SK-N-SH (cell line): ENCODE results near the gene CAPN5. TPM values are rescaled to one million over a fixed set of nuclear protein-coding genes. Genes with fewer than 3 reads are reported as not detected.

Experiments
- CTCF ChIA-PET: fragments of 300-600, 350-600 bp; formaldehyde crosslinking; extraction: SDS; loops from one replicate; lab custom pipeline; 2021; lab: Yijun Ruan, JAX
- POLR2A ChIA-PET: fragments of 350-600 bp; sonication (Branson Sonifier 250); formaldehyde crosslinking; extraction: SDS; loops from one replicate; lab custom pipeline; 2020; ENCODE audit warnings: antibody characterized with exemption, inconsistent platforms; lab: Yijun Ruan, JAX
- DNase-seq: peaks from one replicate; pipeline ENCODE4 v3.0.0; 2012
- H2AFZ ChIP-seq: fragments of 200-600 bp; sonication (generic); 2 replicates; pipeline ENCODE4 v1.8.1; 2016; ENCODE audit warnings: antibody characterized with exemption, mild to moderate bottlenecking, low read depth
- H3F3A ChIP-seq: fragments of 200-600 bp; sonication (generic); replicated peaks from 2 replicates; pipeline ENCODE3; 2016; ENCODE audit warnings: antibody characterized with exemption, mild to moderate bottlenecking; ENCODE audit not compliant: insufficient read depth
- H3K27ac ChIP-seq, 2 experiments: fragments of 200-500 bp in 1 of 2; fragments of 200-600 bp in 1 of 2; sonication (Bioruptor generic) in 1 of 2; sonication (generic), shearing (Covaris generic) in 1 of 2; 2 replicates each; pipeline versions ENCODE4 v1.5.1 to v1.6.1; 2014 to 2016; ENCODE audit warnings: low read depth in 2 of 2, inconsistent platforms in 1 of 2, low read length in 1 of 2, mild to moderate bottlenecking in 1 of 2, mixed read lengths in 1 of 2
- H3K27me3 ChIP-seq: fragments of 200-600 bp; sonication (generic), shearing (Covaris generic); 2 replicates; pipeline ENCODE4 v1.6.1; 2016; ENCODE audit warnings: mixed run types; ENCODE audit not compliant: insufficient read depth
- H3K36me3 ChIP-seq, 2 experiments: fragments of 200-500 bp in 1 of 2; fragments of 200-600 bp in 1 of 2; sonication (Bioruptor generic) in 1 of 2; sonication (generic) in 1 of 2; replicated peaks in 1 of 2; 2 replicates each; pipeline versions ENCODE3 to v1.5.1; 2014 to 2016; ENCODE audit warnings: low read length in 1 of 2, mild to moderate bottlenecking in 1 of 2; ENCODE audit not compliant: insufficient read depth in 2 of 2, control insufficient read depth in 1 of 2
- H3K4me1 ChIP-seq, 2 experiments: fragments of 200-500 bp in 1 of 2; fragments of 200-600 bp in 1 of 2; sonication (Bioruptor generic) in 1 of 2; sonication (generic), shearing (Covaris generic) in 1 of 2; 2 replicates each; pipeline versions ENCODE4 v1.5.1 to v1.6.1; 2014 to 2016; ENCODE audit warnings: low read depth in 1 of 2, low read length in 1 of 2, mixed run types in 1 of 2; ENCODE audit not compliant: insufficient read depth in 2 of 2, control insufficient read depth in 1 of 2
- H3K4me2 ChIP-seq: fragments of 200-600 bp; sonication (generic), shearing (Covaris generic); 2 replicates; pipeline ENCODE4 v1.6.1; 2017; ENCODE audit warnings: mixed run types
- H3K4me3 ChIP-seq, 2 experiments: fragments of 200-500 bp in 1 of 2; fragments of 200-600 bp in 1 of 2; sonication (Bioruptor generic) in 1 of 2; sonication (generic), shearing (Covaris generic) in 1 of 2; 2 replicates each; pipeline versions ENCODE4 v1.5.1 to v1.8.1; 2014 to 2016; ENCODE audit warnings: low read depth in 2 of 2, inconsistent platforms in 1 of 2, low read length in 1 of 2, mild to moderate bottlenecking in 1 of 2, mixed read lengths in 1 of 2, moderate library complexity in 1 of 2
- H3K79me2 ChIP-seq: fragments of 200-600 bp; sonication (generic); 2 replicates; pipeline ENCODE4 v1.8.1; 2017; ENCODE audit warnings: mild to moderate bottlenecking; ENCODE audit not compliant: insufficient read depth
- H3K9ac ChIP-seq: fragments of 200-600 bp; sonication (generic); 2 replicates; pipeline ENCODE4 v1.6.1; 2017; ENCODE audit warnings: mixed run types
- H3K9me2 ChIP-seq: fragments of 200-600 bp; sonication (generic); 2 replicates; pipeline ENCODE4 v1.6.1; 2017; ENCODE audit warnings: mixed run types
- H3K9me3 ChIP-seq: fragments of 200-600 bp; sonication (generic); 2 replicates; pipeline ENCODE4 v1.6.1; 2017; ENCODE audit warnings: mixed run types, mild to moderate bottlenecking, moderate library complexity
- H4K20me1 ChIP-seq: fragments of 200-600 bp; sonication (generic); 2 replicates; pipeline ENCODE4 v1.6.1; 2017; ENCODE audit warnings: mild to moderate bottlenecking, mixed run types; ENCODE audit not compliant: insufficient read depth
- CTCF ChIP-seq: fragments of 200-600 bp; sonication (generic); IDR thresholded peaks from 2 replicates; pipeline ENCODE4 v1.6.1; 2017; ENCODE audit warnings: antibody characterized with exemption, mild to moderate bottlenecking, moderate library complexity
- ELF1 ChIP-seq: IDR thresholded peaks from 2 replicates; pipeline ENCODE4 v1.4.0; 2012
- FOXJ3 ChIP-seq: sonication (generic); formaldehyde crosslinking; IDR thresholded peaks from 2 replicates; pipeline ENCODE4 v1.5.1; 2020; ENCODE audit warnings: mild to moderate bottlenecking, missing genetic modification reagents
- GABPA ChIP-seq: IDR thresholded peaks from 2 replicates; pipeline ENCODE4 v1.4.0; 2012; ENCODE audit warnings: low read depth, mild to moderate bottlenecking
- GATA2 ChIP-seq: sonication (generic); formaldehyde crosslinking; IDR thresholded peaks from 2 replicates; pipeline ENCODE4 v1.5.0; 2020; ENCODE audit warnings: mild to moderate bottlenecking, missing genetic modification reagents
- NFIC ChIP-seq: IDR thresholded peaks from 2 replicates; pipeline ENCODE4 v1.4.0; 2012; ENCODE audit warnings: borderline replicate concordance
- PBX3 ChIP-seq: IDR thresholded peaks from 2 replicates; pipeline ENCODE4; 2012
- POLR2AphosphoS5 ChIP-seq: IDR thresholded peaks from 2 replicates; pipeline ENCODE4 v1.6.1; 2012; ENCODE audit warnings: low read depth, low read length
- RCOR1 ChIP-seq: fragments of 150-350 bp; IDR thresholded peaks from 2 replicates; pipeline ENCODE4 v1.6.1; 2017; ENCODE audit warnings: antibody characterized with exemption, low read length
- REST ChIP-seq: IDR thresholded peaks from 2 replicates; pipeline ENCODE4 v1.6.1; 2012; ENCODE audit warnings: mild to moderate bottlenecking, low read depth, low read length, moderate library complexity
- RFX5 ChIP-seq: IDR thresholded peaks from 2 replicates; pipeline ENCODE4 v1.6.1; 2012; ENCODE audit warnings: mild to moderate bottlenecking, improper control_type of control experiment, low read length
- RXRA ChIP-seq: IDR thresholded peaks from 2 replicates; pipeline ENCODE4 v1.4.0; 2012; ENCODE audit warnings: low read depth, mild to moderate bottlenecking, borderline replicate concordance
- SIN3A ChIP-seq: IDR thresholded peaks from 2 replicates; pipeline ENCODE4 v1.6.1; 2012; ENCODE audit warnings: low read depth, mild to moderate bottlenecking, low read length, moderate library complexity, borderline replicate concordance
- TAF1 ChIP-seq: IDR thresholded peaks from 2 replicates; pipeline ENCODE4 v1.6.1; 2012; ENCODE audit warnings: low read depth, mild to moderate bottlenecking, low read length, moderate library complexity, borderline replicate concordance
- TCF12 ChIP-seq: IDR thresholded peaks from 2 replicates; pipeline ENCODE4 v1.4.0; 2012
- USF2 ChIP-seq: fragments of 150-350 bp; IDR thresholded peaks from 2 replicates; pipeline ENCODE4 v1.6.1; 2017; ENCODE audit warnings: antibody characterized with exemption, low read length, low read depth, borderline replicate concordance
- YY1 ChIP-seq: IDR thresholded peaks from 2 replicates; pipeline ENCODE4 v1.4.0; 2012; ENCODE audit warnings: low read depth, mild to moderate bottlenecking
- ZBTB33 ChIP-seq: IDR thresholded peaks from 2 replicates; pipeline ENCODE4 v1.4.0; 2012; ENCODE audit warnings: low read depth, borderline replicate concordance
- WGBS: methylation state at CpG from one replicate; pipeline ENCODE4 v1.1.6; 2017; ENCODE audit warnings: low lambda C conversion rate; 5-methylcytosine and 5-hydroxymethylcytosine counted together
- polyA plus RNA-seq, 3 experiments: library from polyadenylated mRNA; depleted of rRNA; stranded (reverse); fragments of >200 nt; gene quantifications; 2 replicates each; pipeline ENCODE4 v1.2.3, GENCODE V29; 2012

The CAPN5 gene
- polyA plus RNA-seq, 1 of the 3 experiments (the other 2 are of a cell fraction), result 33.1 TPM

- Histone ChIP-seq H3K9me3 (no peaks in the 10 kb centered on the region), H3K27ac (no peak overlapping the region), H3K4me3 (no peak overlapping the region), H2AFZ (no peak overlapping the region), H3K9ac (no peak overlapping the region), H3K4me1 (peaks cover 0 to 9% of the 10 kb centered on the region in 2 experiments; a peak in 1 of 4 replicates), H3K36me3 (peaks cover 3 to 5% of the 10 kb centered on the region in 2 experiments), H4K20me1 (peaks cover 21% of the 10 kb centered on the region), H3K9me2 (no peaks in the 10 kb centered on the region), H3K27me3 (no peaks in the 10 kb centered on the region), H3F3A (peaks cover 3% of the 10 kb centered on the region), H3K79me2 (peaks cover 18% of the 10 kb centered on the region), H3K4me2 (no peak overlapping the region)
- ChIA-PET CTCF (interaction anchor here (0.9 to 9.5 kb wide), 17 partner anchors 9 to 283 kb away, joined by 3 to 218 read pairs (median 20); partner anchors contain the start of genes CAPN5 and OMP), POLR2A (interaction anchor here (1.3 kb wide), 1 partner anchor 17 kb away, joined by 4 read pairs; no protein-coding TSS in a partner anchor)
- no peak for TF ChIP-seq TAF1
- no peak for TF ChIP-seq USF2
- TF ChIP-seq NFIC, result no peak
- no peak for TF ChIP-seq RFX5
- no peak for TF ChIP-seq POLR2AphosphoS5
- TF ChIP-seq GATA2 (CRISPR knock-in tag), result no peak
- no peak for TF ChIP-seq PBX3
- no peak for TF ChIP-seq FOXJ3 (CRISPR knock-in tag)
- no peak for TF ChIP-seq ELF1
- TF ChIP-seq TCF12, result no peak
- TF ChIP-seq ZBTB33, result no peak
- no CpG with 5 or more reads among the region's 4 CpGs for WGBS
- no peak for DNase-seq
Measured at GRCh38 chr11:77090046-77090372, 23.2 kb downstream of the CAPN5 start.

- Histone ChIP-seq H3K9me3 (no peaks in the 10 kb centered on the region), H3K79me2 (peaks cover 18% of the 10 kb centered on the region), H3F3A (peaks cover 3% of the 10 kb centered on the region), H3K36me3 (peaks cover 3 to 5% of the 10 kb centered on the region in 2 experiments), H3K4me1 (peaks cover 0 to 14% of the 10 kb centered on the region in 2 experiments; a peak in 1 of 4 replicates), H3K9ac (no peak overlapping the region), H3K4me2 (no peak overlapping the region), H3K27me3 (no peaks in the 10 kb centered on the region), H3K27ac (no peak overlapping the region), H2AFZ (no peak overlapping the region), H3K9me2 (no peaks in the 10 kb centered on the region), H4K20me1 (peaks cover 21% of the 10 kb centered on the region), H3K4me3 (no peak overlapping the region)
- CTCF ChIA-PET, result interaction anchor here (0.8 to 9.5 kb wide), 36 partner anchors 9 to 455 kb away, joined by 3 to 218 read pairs (median 5); partner anchors contain the start of genes CAPN5 and OMP
- POLR2A ChIA-PET, result interaction anchor here (0.7 to 1.3 kb wide), 2 partner anchors 17 to 37 kb away, joined by 3 to 4 read pairs; no protein-coding TSS in a partner anchor
- WGBS, result 77% methylated on average over 12 of the region's 13 CpGs
- no peak for DNase-seq
- TF ChIP-seq GABPA (no peak), RXRA (no peak), YY1 (no peak), POLR2AphosphoS5 (no peak), RCOR1 (no peak), RFX5 (no peak), REST (no peak), CTCF (no peak), SIN3A (no peak), ELF1 (no peak)
Measured at GRCh38 chr11:77090373-77091111, 23.8 kb downstream of the CAPN5 start.
